ENCODE data around the gene NAALADL1. TPM values are rescaled to one million over a fixed set of nuclear protein-coding genes. Genes with fewer than 3 reads are reported as not detected.
A peak's percentile ranks its signal among the peaks of the same experiment; 100 is the strongest.

The NAALADL1 gene
- total RNA-seq, 1 experiment from 2014 or later = 0.23 TPM

DNA sequence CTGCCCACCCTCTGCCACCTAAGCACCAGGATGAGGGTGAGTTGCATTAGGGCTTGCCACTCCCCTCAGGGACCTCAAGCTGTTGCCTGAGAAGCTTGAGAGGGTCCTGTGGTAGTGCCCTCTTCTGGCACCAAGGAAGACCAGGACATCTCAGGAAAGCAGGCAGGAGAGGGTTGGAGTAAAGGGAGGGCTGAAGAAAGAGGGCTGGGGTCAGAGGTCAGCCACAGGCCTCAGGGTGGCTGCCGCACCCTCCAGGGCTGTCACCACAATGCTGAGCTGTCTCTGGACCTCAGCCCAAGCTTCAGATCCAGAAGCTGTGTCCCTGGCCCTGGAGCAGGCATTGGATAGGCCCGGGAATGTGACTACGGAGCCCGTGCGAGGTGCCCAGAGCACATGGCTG is 13.3 kb downstream of the NAALADL1 start:
- H3K4me3 ChIP-seq (ENCODE audit: low read depth, low read length) = no peak overlapping the region
- H3K4me3 Mint-ChIP-seq (ENCODE audit: unreplicated experiment) = no peak overlapping the region
- H3K27me3 ChIP-seq (replicated peaks; ENCODE audit: control insufficient read depth, insufficient read depth, low read length) = no peaks in the 10 kb centered on the region
- POLR2A ChIA-PET = no interaction called here
- H3K4me1 ChIP-seq = peaks cover 11% of the 10 kb centered on the region; the same call in 1 of the 2 replicates
- DNase-seq = no peak
- H3K36me3 Mint-ChIP-seq (ENCODE audit: insufficient read depth, unreplicated experiment) = peaks cover 25% of the 10 kb centered on the region
- no peaks in the 10 kb centered on the region for H3K4me1 Mint-ChIP-seq (ENCODE audit: low read depth, unreplicated experiment)
- no peaks in the 10 kb centered on the region for H3K27me3 Mint-ChIP-seq (ENCODE audit: insufficient read depth, unreplicated experiment)
- CTCF ChIA-PET = no interaction called here
- no peak overlapping the region for H3K27ac Mint-ChIP-seq (ENCODE audit: unreplicated experiment)
- no peaks in the 10 kb centered on the region for H3K9me3 ChIP-seq
- peaks cover 7% of the 10 kb centered on the region for H3K36me3 ChIP-seq (ENCODE audit: control insufficient read depth, insufficient read depth, low read length)
- no peaks in the 10 kb centered on the region for H3K9me3 Mint-ChIP-seq (ENCODE audit: unreplicated experiment)
- TF ChIP-seq, protein P1, sequence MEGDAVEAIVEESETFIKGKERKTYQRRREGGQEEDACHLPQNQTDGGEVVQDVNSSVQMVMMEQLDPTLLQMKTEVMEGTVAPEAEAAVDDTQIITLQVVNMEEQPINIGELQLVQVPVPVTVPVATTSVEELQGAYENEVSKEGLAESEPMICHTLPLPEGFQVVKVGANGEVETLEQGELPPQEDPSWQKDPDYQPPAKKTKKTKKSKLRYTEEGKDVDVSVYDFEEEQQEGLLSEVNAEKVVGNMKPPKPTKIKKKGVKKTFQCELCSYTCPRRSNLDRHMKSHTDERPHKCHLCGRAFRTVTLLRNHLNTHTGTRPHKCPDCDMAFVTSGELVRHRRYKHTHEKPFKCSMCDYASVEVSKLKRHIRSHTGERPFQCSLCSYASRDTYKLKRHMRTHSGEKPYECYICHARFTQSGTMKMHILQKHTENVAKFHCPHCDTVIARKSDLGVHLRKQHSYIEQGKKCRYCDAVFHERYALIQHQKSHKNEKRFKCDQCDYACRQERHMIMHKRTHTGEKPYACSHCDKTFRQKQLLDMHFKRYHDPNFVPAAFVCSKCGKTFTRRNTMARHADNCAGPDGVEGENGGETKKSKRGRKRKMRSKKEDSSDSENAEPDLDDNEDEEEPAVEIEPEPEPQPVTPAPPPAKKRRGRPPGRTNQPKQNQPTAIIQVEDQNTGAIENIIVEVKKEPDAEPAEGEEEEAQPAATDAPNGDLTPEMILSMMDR (IDR thresholded peaks at IDR 0.05; ENCODE audit: insufficient read depth in 1 of 2, low read depth in 1 of 2, low read length in 1 of 2, severe bottlenecking in 1 of 2, unreplicated experiment in 1 of 2) = no peak
- intact Hi-C loops (cut with micrococcal nuclease; ENCODE audit: unreplicated experiment) = no loop called here
- no TSS peak for BruUV-seq (replicated peaks)

DNA sequence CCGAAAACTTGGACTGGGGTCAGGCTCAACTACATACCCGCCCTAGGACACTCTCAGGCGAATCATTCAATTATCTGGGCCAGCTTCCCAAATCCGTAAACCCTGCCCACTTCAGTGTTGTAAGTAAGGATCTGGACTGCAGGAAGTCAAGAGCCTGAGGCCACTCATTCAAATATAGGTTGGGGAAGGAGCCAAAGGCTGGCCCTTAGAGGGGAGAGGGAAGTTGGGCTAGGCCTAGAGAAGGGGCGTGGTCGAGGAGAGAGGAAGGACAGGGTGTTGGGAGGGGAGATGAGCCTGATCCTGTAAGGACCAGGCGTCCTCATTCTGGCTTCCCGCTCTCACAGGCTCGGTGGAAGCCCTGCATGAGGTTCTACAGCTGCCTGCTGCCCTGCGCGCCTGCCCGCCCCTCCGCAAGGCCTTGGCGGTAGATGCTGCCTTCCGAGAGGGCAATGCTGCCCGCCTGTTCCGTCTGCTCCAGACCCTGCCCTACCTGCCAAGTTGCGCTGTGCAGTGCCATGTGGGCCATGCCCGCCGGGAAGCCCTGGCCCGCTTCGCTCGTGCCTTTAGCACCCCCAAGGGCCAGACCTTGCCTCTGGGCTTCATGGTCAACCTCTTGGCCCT is 14.4 kb downstream of the NAALADL1 start:
- no peak overlapping the region for H3K4me3 Mint-ChIP-seq (ENCODE audit: unreplicated experiment)
- CTCF ChIA-PET = no interaction called here
- POLR2A ChIA-PET = no interaction called here

DNA sequence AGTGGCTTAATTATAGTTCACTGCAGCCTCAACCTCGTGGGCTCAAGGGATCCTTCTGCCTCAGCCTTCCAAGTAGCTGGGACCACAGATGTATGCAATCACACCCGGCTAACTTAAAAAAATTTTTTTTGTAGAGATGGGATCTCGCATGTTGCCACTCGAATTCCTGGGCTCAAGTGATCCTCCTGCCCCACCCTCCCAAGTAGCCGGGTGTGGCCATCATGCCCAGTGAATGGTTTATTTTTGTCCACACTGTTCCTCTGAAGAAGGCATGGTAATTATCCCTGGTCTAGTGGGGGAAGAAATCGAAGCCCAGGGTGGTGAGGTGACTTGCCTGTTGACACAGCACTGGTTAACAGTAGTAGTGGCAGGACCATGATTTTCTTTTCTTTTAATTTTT is 15.5 kb downstream of the NAALADL1 start:
- intact Hi-C loops (cut with micrococcal nuclease; ENCODE audit: unreplicated experiment) = loop anchor here (5.0 kb wide), 1 partner anchor 34 kb away; no protein-coding TSS in a partner anchor
- H3K9me3 ChIP-seq = no peaks in the 10 kb centered on the region
- Mint-ChIP-seq H3K4me3 (ENCODE audit: unreplicated experiment) (peak overlapping the region; percentile 89), H3K27me3 (ENCODE audit: insufficient read depth, unreplicated experiment) (no peaks in the 10 kb centered on the region), H3K9me3 (ENCODE audit: unreplicated experiment) (no peaks in the 10 kb centered on the region), H3K36me3 (ENCODE audit: insufficient read depth, unreplicated experiment) (peaks cover 30% of the 10 kb centered on the region), H3K4me1 (ENCODE audit: low read depth, unreplicated experiment) (no peaks in the 10 kb centered on the region), H3K27ac (ENCODE audit: unreplicated experiment) (no peak overlapping the region)
- peaks cover 7% of the 10 kb centered on the region for H3K36me3 ChIP-seq (ENCODE audit: control insufficient read depth, insufficient read depth, low read length)
- no peak overlapping the region for H3K4me3 ChIP-seq (ENCODE audit: low read depth, low read length)
- TF ChIP-seq, protein P1 (IDR thresholded peaks at IDR 0.05; ENCODE audit: insufficient read depth in 1 of 2, low read depth in 1 of 2, low read length in 1 of 2, severe bottlenecking in 1 of 2, unreplicated experiment in 1 of 2) = no peak
- POLR2A ChIA-PET = no interaction called here
- H3K4me1 ChIP-seq = peaks cover 11% of the 10 kb centered on the region; the same call in 1 of the 2 replicates
- no peaks in the 10 kb centered on the region for H3K27me3 ChIP-seq (replicated peaks; ENCODE audit: control insufficient read depth, insufficient read depth, low read length)
- no peak for DNase-seq
- CTCF ChIA-PET = no interaction called here
- BruUV-seq (replicated peaks) = no TSS peak

More for the DNA sequence above, 14.4 kb downstream of the NAALADL1 start:
- no peaks in the 10 kb centered on the region for H3K4me1 Mint-ChIP-seq (ENCODE audit: low read depth, unreplicated experiment)
- BruUV-seq (replicated peaks) = no TSS peak
- peaks cover 30% of the 10 kb centered on the region for H3K36me3 Mint-ChIP-seq (ENCODE audit: insufficient read depth, unreplicated experiment)
- intact Hi-C loops (cut with micrococcal nuclease; ENCODE audit: unreplicated experiment) = loop anchor here (5.0 kb wide), 1 partner anchor 33 kb away; no protein-coding TSS in a partner anchor
- no peak for DNase-seq
- Histone ChIP-seq H3K9me3 (no peaks in the 10 kb centered on the region), H3K4me1 (peaks cover 11% of the 10 kb centered on the region; the same call in 1 of the 2 replicates), H3K27me3 (replicated peaks; ENCODE audit: control insufficient read depth, insufficient read depth, low read length) (no peaks in the 10 kb centered on the region), H3K36me3 (ENCODE audit: control insufficient read depth, insufficient read depth, low read length) (peaks cover 7% of the 10 kb centered on the region), H3K4me3 (ENCODE audit: low read depth, low read length) (no peak overlapping the region)
- H3K27ac Mint-ChIP-seq (ENCODE audit: unreplicated experiment) = no peak overlapping the region
- TF ChIP-seq, protein P1 (IDR thresholded peaks at IDR 0.05; ENCODE audit: insufficient read depth in 1 of 2, low read depth in 1 of 2, low read length in 1 of 2, severe bottlenecking in 1 of 2, unreplicated experiment in 1 of 2) = no peak
- no peaks in the 10 kb centered on the region for H3K27me3 Mint-ChIP-seq (ENCODE audit: insufficient read depth, unreplicated experiment)
- no peaks in the 10 kb centered on the region for H3K9me3 Mint-ChIP-seq (ENCODE audit: unreplicated experiment)
